Hematopoietic multipotent progenitor cell treated with erythropoietin and hydrocortisone succinate and interleukin-3 and kit ligand, for 8 days (in vitro differentiated cells): ENCODE measurements around the gene SH2D4B.

Experiments used
- DNase-seq: peaks from one replicate; pipeline ENCODE4 v3.0.0-alpha.2; 2015

SH2D4B gene

GRCh38 chr10:80694930-80695329 lies 157.2 kb downstream of the SH2D4B start:
- no peak for DNase-seq
